ENCODE data around the gene EYA2.

The EYA2 gene

GRCh38 chr20:47217482-47218446, 323.1 kb downstream of the EYA2 start:
- H3K4me3 ChIP-seq (ENCODE audit: low read length) = no peak overlapping the region
- no peak for DNase-seq (ENCODE audit: low read depth)
- TF ChIP-seq CTCF (IDR thresholded peaks at IDR 0.05; ENCODE audit: insufficient read depth, low read depth, low read length, missing control alignments) = no peak

- H3K4me3 ChIP-seq (ENCODE audit: low read length) = no peak overlapping the region
- TF ChIP-seq CTCF (IDR thresholded peaks at IDR 0.05; ENCODE audit: insufficient read depth, low read depth, low read length, missing control alignments) = peak; percentile 62
- DNase-seq (ENCODE audit: low read depth) = peak; percentile 49
These were observed 325.5 kb downstream of the EYA2 start for GRCh38 chr20:47220161-47220582.

- DNase-seq (ENCODE audit: low read depth) = no peak
- TF ChIP-seq CTCF (IDR thresholded peaks at IDR 0.05; ENCODE audit: insufficient read depth, low read depth, low read length, missing control alignments) = no peak
- H3K4me3 ChIP-seq (ENCODE audit: low read length) = no peak overlapping the region
These were observed 326.5 kb downstream of the EYA2 start for GRCh38 chr20:47221036-47221625.

- H3K4me3 ChIP-seq (ENCODE audit: low read length) = no peak overlapping the region
- no peak for TF ChIP-seq CTCF (IDR thresholded peaks at IDR 0.05; ENCODE audit: insufficient read depth, low read depth, low read length, missing control alignments)
- DNase-seq (ENCODE audit: low read depth) = no peak
These were observed 328.0 kb downstream of the EYA2 start for GRCh38 chr20:47222468-47223119.

GRCh38 chr20:47223896-47224295, 329.3 kb downstream of the EYA2 start:
- no peak for DNase-seq (ENCODE audit: low read depth)
- no peak for TF ChIP-seq CTCF (IDR thresholded peaks at IDR 0.05; ENCODE audit: insufficient read depth, low read depth, low read length, missing control alignments)
- H3K4me3 ChIP-seq (ENCODE audit: low read length) = no peak overlapping the region

GRCh38 chr20:47224300-47224791, 329.7 kb downstream of the EYA2 start:
- DNase-seq (ENCODE audit: low read depth) = no peak

More at GRCh38 chr20:47224300-47224791, 329.7 kb downstream of the EYA2 start:
- TF ChIP-seq CTCF (IDR thresholded peaks at IDR 0.05; ENCODE audit: insufficient read depth, low read depth, low read length, missing control alignments) = no peak
- no peak overlapping the region for H3K4me3 ChIP-seq (ENCODE audit: low read length)

All from epithelial cell of esophagus (primary cell).